Left colon (tissue), 2 donors: ENCODE measurements around the gene HADHB. TPM values are rescaled to one million over a fixed set of nuclear protein-coding genes. Genes with fewer than 3 reads are reported as not detected.
"Not testable (repeated sequence)": the region's sequence is repeated elsewhere in the genome, so short reads cannot be mapped to it uniquely, and the experiment has no call there.

Experiments
- ATAC-seq: fragments of 200-7000 bp; cut with Tn5 transposase; one replicate; pipeline ENCODE4 v1.9.1; 2020; ENCODE audit warnings: mild to moderate bottlenecking, moderate library complexity
- DNase-seq, 2 donors: peaks; one replicate each; pipeline ENCODE4 v3.0.0-alpha.2; 2020
- intact Hi-C, 2 donors: fragments of 100-400 bp; cut with DNase I in 1 of 2; cut with micrococcal nuclease in 1 of 2; formaldehyde crosslinking; loops; one replicate each; pipeline versions ENCODE4 v1.11.2 to v1.14.0; 2022; cut with DNase I, micrococcal nuclease
- total RNA-seq, 2 donors: library from RNA; stranded (reverse); fragmentation: NEBNext Ultra II Directional; extraction: Animal tissue kit (Norgen Biotek cat#: 25700); gene quantifications; one replicate each; pipeline ENCODE4 v1.2.1, GENCODE V29; 2021
- donor health status: DM: no; HTN: no; CAD: no.
- donor health status: DM: yes; HTN: yes; CAD: no.

The HADHB gene
- total RNA-seq, 2 donors from 2014 or later, result 166 to 180 TPM

- intact Hi-C loops, result no loop called here
- ATAC-seq (no peak), DNase-seq (no peak)
Observed at GRCh38 chr2:26317377-26318105, 72.8 kb downstream of the HADHB start.

DNA sequence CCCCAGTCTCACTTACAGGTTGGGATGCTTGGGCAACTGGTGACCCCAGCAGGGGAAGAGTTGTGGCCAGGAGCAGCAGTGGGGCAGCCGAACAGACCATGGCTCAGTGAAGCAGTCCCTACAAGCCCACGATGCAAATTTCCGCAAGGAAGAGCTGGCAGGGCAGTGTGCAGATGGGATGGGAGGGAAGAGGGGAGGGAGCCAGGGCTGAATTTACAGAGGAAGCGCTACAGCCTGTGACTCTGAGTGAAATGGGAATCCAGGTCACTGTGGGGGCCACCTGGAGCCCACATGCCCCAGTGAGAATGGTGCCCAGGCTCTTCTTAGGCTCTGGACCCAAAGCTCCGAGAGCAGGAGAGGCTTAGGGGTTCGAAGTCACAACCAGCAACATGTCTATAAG, 74.2 kb downstream of the HADHB start:
- no peak for DNase-seq
- ATAC-seq, result no peak
- intact Hi-C loops, result no loop called here

GRCh38 chr2:26324479-26324878, 79.7 kb downstream of the HADHB start:
- ATAC-seq, DNase-seq, intact Hi-C loops: not testable (repeated sequence)

- no peak for ATAC-seq
- DNase-seq, result no peak
- intact Hi-C loops, result no loop called here
Observed at GRCh38 chr2:26324903-26325302, 80.2 kb downstream of the HADHB start.

DNA sequence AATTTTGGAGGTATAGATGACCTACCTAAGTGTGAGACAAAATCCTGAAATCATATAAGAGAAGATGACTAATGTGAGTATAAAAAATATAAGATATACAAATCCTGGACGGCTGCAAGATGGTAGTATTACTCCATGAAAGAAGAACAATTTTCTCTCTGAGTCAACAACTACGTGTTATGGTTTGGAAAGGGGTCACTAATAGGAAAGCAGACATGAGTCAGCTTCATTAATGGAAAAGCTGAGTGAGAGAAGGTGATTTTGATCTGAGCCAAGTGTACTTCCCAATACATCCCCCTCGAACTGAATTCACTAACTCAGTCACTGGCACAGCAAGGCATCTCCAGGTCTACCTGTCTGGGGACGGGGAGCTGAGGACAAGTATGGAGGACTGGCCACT, 81.1 kb downstream of the HADHB start:
- DNase-seq (no peak), ATAC-seq (no peak)
- intact Hi-C loops, result no loop called here

- intact Hi-C loops, result no loop called here
- ATAC-seq, result no peak
- DNase-seq, result no peak
Observed at GRCh38 chr2:26326514-26326913, 81.8 kb downstream of the HADHB start.

GRCh38 chr2:26327291-26328272, 82.8 kb downstream of the HADHB start:
- intact Hi-C loops, result no loop called here
- no peak for ATAC-seq
- no peak for DNase-seq

DNA sequence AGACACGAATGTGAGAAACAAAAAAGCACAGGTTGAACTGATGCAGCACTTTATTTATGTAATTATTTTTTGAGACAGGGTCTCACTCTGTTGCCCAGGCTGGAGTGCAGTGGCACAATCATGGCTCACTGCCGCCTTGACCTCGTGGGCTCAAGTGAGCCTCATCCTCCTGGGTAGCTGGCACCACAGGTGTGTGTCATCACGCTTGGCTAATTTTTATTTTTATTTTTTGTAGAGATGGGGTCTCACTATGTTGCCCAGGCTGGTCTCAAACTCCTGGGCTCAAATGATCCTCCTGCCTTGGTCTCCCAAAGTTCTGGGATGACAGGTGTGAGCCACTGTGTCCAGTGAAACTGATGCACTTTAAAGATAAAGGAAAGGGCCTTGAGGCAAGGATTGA, 84.3 kb downstream of the HADHB start:
- DNase-seq, intact Hi-C loops, ATAC-seq: not testable (repeated sequence)

DNA sequence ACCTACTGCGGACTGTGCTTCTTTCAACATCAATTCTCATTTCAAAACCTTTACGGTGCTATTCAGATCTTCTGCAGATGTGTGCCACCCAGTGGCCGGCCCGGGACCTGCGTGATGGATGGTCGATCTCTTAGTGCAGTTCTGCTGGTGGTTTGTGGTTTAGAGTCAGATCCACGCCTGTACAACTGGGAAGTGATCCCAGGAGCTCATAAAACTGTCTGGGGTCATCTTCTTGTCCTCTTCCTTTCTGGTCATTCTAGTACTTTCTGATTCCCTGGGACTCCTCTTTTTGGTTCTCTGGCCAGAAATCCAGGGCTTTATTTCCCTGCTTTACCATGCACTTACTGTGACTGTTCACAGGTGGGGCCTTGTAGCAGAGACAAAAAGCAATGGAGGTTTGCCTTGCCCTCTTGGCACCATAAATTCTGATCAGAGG, 85.4 kb downstream of the HADHB start:
- intact Hi-C loops, result no loop called here
- peak; percentile 79 to 93 for DNase-seq
- ATAC-seq, result peak; percentile 99

GRCh38 chr2:26330604-26331003, 85.9 kb downstream of the HADHB start:
- ATAC-seq (no peak), DNase-seq (no peak)
- intact Hi-C loops, result no loop called here

GRCh38 chr2:26331321-26331720, 86.6 kb downstream of the HADHB start:
- DNase-seq, ATAC-seq, intact Hi-C loops: not testable (repeated sequence)

GRCh38 chr2:26333293-26333692, 88.6 kb downstream of the HADHB start:
- no peak for DNase-seq
- ATAC-seq, result no peak
- intact Hi-C loops, result no loop called here

GRCh38 chr2:26335231-26335630, 90.5 kb downstream of the HADHB start:
- DNase-seq (no peak), ATAC-seq (no peak)
- intact Hi-C loops, result no loop called here

- DNase-seq, result no peak
- ATAC-seq, result no peak
- intact Hi-C loops, result no loop called here
Observed at GRCh38 chr2:26336719-26337118, 92.0 kb downstream of the HADHB start.

- intact Hi-C loops, result no loop called here
- DNase-seq (no peak), ATAC-seq (no peak)
Observed at GRCh38 chr2:26337298-26337697, 92.6 kb downstream of the HADHB start.

Other genes starting within 250 kb of the HADHB start
- 100 to 1,000 TPM; 171 to 173 TPM for gene RAB10, start 210.9 kb upstream of the HADHB start, total RNA-seq
- gene GAREM2, start 71.9 kb upstream of the HADHB start, total RNA-seq, result 1 to 10 TPM; 2.7 to 7.4 TPM
- gene HADHA, start 307 bp upstream of the HADHB start, total RNA-seq, result 100 to 1,000 TPM; 239 to 294 TPM
- gene SELENOI, start 101.2 kb downstream of the HADHB start, total RNA-seq, result 10 to 100 TPM; 31.7 to 44.5 TPM
- gene ADGRF3, start 101.8 kb downstream of the HADHB start, total RNA-seq, result under 1 TPM; 0.34 to 0.49 TPM
- gene DRC1, start 157.0 kb downstream of the HADHB start, total RNA-seq, result not detected
- not detected for gene OTOF, start 233.2 kb downstream of the HADHB start, total RNA-seq